Measurements from ENCODE around the gene DYRK4. TPM values are rescaled to one million over a fixed set of nuclear protein-coding genes. Genes with fewer than 3 reads are reported as not detected.

Gene DYRK4
- total RNA-seq, 2 donors from 2014 or later, result 7.9 to 13.2 TPM

DNA sequence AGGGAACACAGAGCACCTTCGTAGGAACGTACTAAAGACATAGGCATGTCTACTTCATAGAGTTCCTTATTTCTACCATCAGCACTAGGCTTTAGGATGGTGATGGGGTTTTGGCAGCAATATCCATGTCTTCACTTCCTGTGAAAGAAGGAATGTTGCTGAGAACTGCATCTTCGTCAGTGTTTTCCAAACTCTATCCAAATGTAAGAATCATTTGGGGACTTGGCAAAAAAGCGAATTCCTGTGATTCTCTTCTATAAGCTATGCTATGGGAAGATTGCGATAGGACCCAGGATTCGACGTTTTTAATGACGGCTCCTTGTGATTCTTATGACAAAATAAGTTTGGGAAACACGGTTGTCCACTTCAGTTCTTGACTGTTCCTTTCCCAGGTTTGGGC is 47.1 kb downstream of the DYRK4 start:
- H3K4me1 ChIP-seq, result peaks cover 18% of the 10 kb centered on the region
- DNase-seq (no peak), ATAC-seq (no peak)
- peaks cover 7 to 23% of the 10 kb centered on the region in 2 donors for H3K36me3 ChIP-seq (replicated peaks in 1 of 2; ENCODE audit: insufficient read depth in 1 of 2, low read depth in 2 of 2)
- TF ChIP-seq POLR2A (IDR thresholded peaks at IDR 0.05) (no peak), CTCF (IDR thresholded peaks at IDR 0.05) (no peak)
- H3K9me3 ChIP-seq, result no peaks in the 10 kb centered on the region
- no peaks in the 10 kb centered on the region for H3K27me3 ChIP-seq
- 84 to 90% methylated on average over 9 of the region's 9 CpGs for WGBS, 2 donors
- H3K27ac ChIP-seq, result no peak overlapping the region
- intact Hi-C loops (cut with DNase I), result no loop called here
- no peak overlapping the region for H3K4me3 ChIP-seq

GRCh38 chr12:4610481-4610880 is 48.5 kb downstream of the DYRK4 start:
- Histone ChIP-seq H3K9me3 (no peaks in the 10 kb centered on the region), H3K36me3 (replicated peaks in 1 of 2; ENCODE audit: insufficient read depth in 1 of 2, low read depth in 2 of 2) (peaks cover 7 to 27% of the 10 kb centered on the region in 2 donors), H3K27ac (no peak overlapping the region), H3K4me1 (peaks cover 16% of the 10 kb centered on the region), H3K27me3 (no peaks in the 10 kb centered on the region), H3K4me3 (no peak overlapping the region)
- no peak for DNase-seq
- TF ChIP-seq CTCF (IDR thresholded peaks at IDR 0.05), result no peak
- no peak for ATAC-seq
- intact Hi-C loops (cut with DNase I), result no loop called here
- 66% methylated on average over 4 of the region's 4 CpGs for WGBS, 2 donors

GRCh38 chr12:4615667-4616066 is 53.7 kb downstream of the DYRK4 start:
- H3K36me3 ChIP-seq (replicated peaks in 1 of 2; ENCODE audit: insufficient read depth in 1 of 2, low read depth in 2 of 2), result peaks cover 4 to 22% of the 10 kb centered on the region in 2 donors
- WGBS, 2 donors, result 91 to 92% methylated on average over 9 of the region's 9 CpGs
- no peak overlapping the region for H3K4me3 ChIP-seq
- no peaks in the 10 kb centered on the region for H3K4me1 ChIP-seq
- H3K27ac ChIP-seq, result no peak overlapping the region
- intact Hi-C loops (cut with DNase I), result no loop called here
- H3K9me3 ChIP-seq, result no peaks in the 10 kb centered on the region
- DNase-seq (no peak), ATAC-seq (no peak)
- TF ChIP-seq CTCF (IDR thresholded peaks at IDR 0.05) (no peak), POLR2A (IDR thresholded peaks at IDR 0.05) (no peak)
- no peaks in the 10 kb centered on the region for H3K27me3 ChIP-seq

- H3K27me3 ChIP-seq, result no peaks in the 10 kb centered on the region
- H3K27ac ChIP-seq, result no peak overlapping the region
- intact Hi-C loops (cut with DNase I), result no loop called here
- H3K4me3 ChIP-seq, result no peak overlapping the region
- H3K36me3 ChIP-seq (replicated peaks in 1 of 2; ENCODE audit: insufficient read depth in 1 of 2, low read depth in 2 of 2), result no peaks in the 10 kb centered on the region
- ATAC-seq, result no peak
- 77 to 99% methylated on average over 3 of the region's 3 CpGs for WGBS, 2 donors
- DNase-seq, result no peak
- H3K4me1 ChIP-seq, result no peaks in the 10 kb centered on the region
- H3K9me3 ChIP-seq, result no peaks in the 10 kb centered on the region
- TF ChIP-seq CTCF (IDR thresholded peaks at IDR 0.05) (no peak), POLR2A (IDR thresholded peaks at IDR 0.05) (no peak)
Observed at GRCh38 chr12:4621511-4621910, 59.5 kb downstream of the DYRK4 start.

DNA sequence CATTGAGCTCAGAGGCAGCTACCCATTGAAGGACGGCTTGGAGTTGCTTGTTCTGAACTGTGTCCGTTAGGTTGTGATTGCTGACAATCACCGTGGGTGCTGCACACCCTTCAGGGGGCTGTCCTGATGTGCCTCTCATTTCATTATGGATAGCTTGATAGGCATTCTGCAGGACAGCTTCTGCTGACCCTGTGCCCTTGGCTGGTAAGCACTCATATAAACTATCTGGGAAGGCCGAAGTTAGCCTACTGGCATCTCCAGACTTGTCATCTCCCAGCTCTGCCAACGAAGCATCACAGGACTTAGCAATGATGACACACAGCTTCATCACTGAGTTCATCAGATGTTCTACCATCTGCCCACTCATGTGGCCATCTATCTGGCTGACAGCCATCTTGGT is 64.5 kb downstream of the DYRK4 start:
- no peaks in the 10 kb centered on the region for H3K27me3 ChIP-seq
- 70 to 91% methylated on average over 4 to 5 of the region's 5 CpGs for WGBS, 2 donors
- H3K4me3 ChIP-seq, result no peak overlapping the region
- no peak for TF ChIP-seq CTCF (IDR thresholded peaks at IDR 0.05)
- no peak for TF ChIP-seq POLR2A (IDR thresholded peaks at IDR 0.05)
- H3K27ac ChIP-seq, result no peak overlapping the region
- no peaks in the 10 kb centered on the region for H3K4me1 ChIP-seq
- intact Hi-C loops (cut with DNase I), result no loop called here
- H3K36me3 ChIP-seq (replicated peaks in 1 of 2; ENCODE audit: insufficient read depth in 1 of 2, low read depth in 2 of 2), result no peaks in the 10 kb centered on the region
- DNase-seq (no peak), ATAC-seq (no peak)
- no peaks in the 10 kb centered on the region for H3K9me3 ChIP-seq

Measured in body of pancreas (tissue), 4 donors.